Stomach (tissue), 9 donors: ENCODE data around the gene OR56B1. TPM values are rescaled to one million over a fixed set of nuclear protein-coding genes. Genes with fewer than 3 reads are reported as not detected.

ENCODE experiments used
- DNase-seq, 2 donors: peaks; one replicate each; pipeline versions ENCODE4 v3.0.0 to v3.0.0-alpha.2; 2013 to 2019
- H3K27ac ChIP-seq, 5 donors: fragments of 200-600 bp in 4 of 5; sonication (generic) in 4 of 5; one replicate each; pipeline ENCODE4 v1.5.1; 2013 to 2019; ENCODE audit warnings: mild to moderate bottlenecking in 1 of 5, moderate library complexity in 1 of 5
- H3K27me3 ChIP-seq, 3 donors: fragments of 200-600 bp; sonication (generic); one replicate each; pipeline ENCODE4 v1.5.1; 2017 to 2019; ENCODE audit warnings: mixed run types in 1 of 3
- H3K36me3 ChIP-seq, 4 donors: fragments of 200-600 bp; sonication (generic); 1 replicate in 3 of 4; 2 replicates in 1 of 4; pipeline ENCODE4 v1.5.1; 2016 to 2019
- H3K4me1 ChIP-seq, 4 donors: fragments of 200-600 bp; sonication (generic); one replicate each; pipeline ENCODE4 v1.5.1; 2016 to 2019
- H3K4me3 ChIP-seq, 4 donors: fragments of 200-600 bp; sonication (generic) in 3 of 4; one replicate each; pipeline ENCODE4 v1.5.1; 2016 to 2019; ENCODE audit warnings: mild to moderate bottlenecking in 1 of 4
- H3K9me3 ChIP-seq, 4 donors: fragments of 200-600 bp; sonication (generic); one replicate each; pipeline ENCODE4 v1.5.1; 2016 to 2019
- CTCF ChIP-seq, 7 experiments: fragments of 450-650 bp in 4 of 7; fragments of 200-600 bp in 3 of 7; sonication (generic) in 3 of 7; IDR thresholded peaks; one replicate each; pipeline ENCODE4 v1.5.1; 2016 to 2019; ENCODE audit warnings: antibody characterized with exemption in 7 of 7, control low read depth in 2 of 7, mild to moderate bottlenecking in 1 of 7
- EP300 ChIP-seq: sonication (generic); formaldehyde crosslinking; IDR thresholded peaks from one replicate; pipeline ENCODE4 v1.6.1; 2017; ENCODE audit warnings: antibody characterized with exemption
- POLR2A ChIP-seq, 4 donors: fragments of 450-650 bp; IDR thresholded peaks; one replicate each; pipeline ENCODE4 v1.6.1; 2016; ENCODE audit warnings: antibody characterized with exemption in 4 of 4, control low read depth in 2 of 4, mild to moderate bottlenecking in 1 of 4, moderate library complexity in 1 of 4
- POLR2AphosphoS5 ChIP-seq, 3 donors: sonication (generic); formaldehyde crosslinking; IDR thresholded peaks; one replicate each; pipeline ENCODE4 v1.6.1; 2016; ENCODE audit warnings: antibody characterized with exemption in 3 of 3
- WGBS, 5 donors: extraction: QIAGEN DNeasy Blood & Tissue Kit in 3 of 5; methylation state at CpG; one replicate each; pipeline versions ENCODE4 v1.1.5 to v1.1.7; 2013 to 2018; 5-methylcytosine and 5-hydroxymethylcytosine counted together
- intact Hi-C: fragments of 100-400 bp; cut with DNase I; formaldehyde crosslinking; loops from one replicate; pipeline ENCODE4 v1.15.1; 2023; ENCODE audit warnings: low total_unique reads
- polyA plus RNA-seq, 3 donors: library from polyadenylated mRNA; stranded (reverse); fragments of 200-250 nt; gene quantifications; one replicate each; pipeline ENCODE4 v1.2.3, GENCODE V29; 2013
- total RNA-seq, 5 donors: library from RNA; depleted of rRNA; stranded (reverse); fragments of >200 nt; gene quantifications; one replicate each; pipeline versions ENCODE4 v1.1.0 to v1.2.3, GENCODE V29; 2014 to 2016
- donor health status: healthy with polysubstance abuse.
- donor health status: Bipolar disorder and iron deficiency.
- donor health status: healthy.

OR56B1 gene
- total and polyA plus RNA-seq, 8 donors, result 0.18 TPM; not detected in 7

DNA sequence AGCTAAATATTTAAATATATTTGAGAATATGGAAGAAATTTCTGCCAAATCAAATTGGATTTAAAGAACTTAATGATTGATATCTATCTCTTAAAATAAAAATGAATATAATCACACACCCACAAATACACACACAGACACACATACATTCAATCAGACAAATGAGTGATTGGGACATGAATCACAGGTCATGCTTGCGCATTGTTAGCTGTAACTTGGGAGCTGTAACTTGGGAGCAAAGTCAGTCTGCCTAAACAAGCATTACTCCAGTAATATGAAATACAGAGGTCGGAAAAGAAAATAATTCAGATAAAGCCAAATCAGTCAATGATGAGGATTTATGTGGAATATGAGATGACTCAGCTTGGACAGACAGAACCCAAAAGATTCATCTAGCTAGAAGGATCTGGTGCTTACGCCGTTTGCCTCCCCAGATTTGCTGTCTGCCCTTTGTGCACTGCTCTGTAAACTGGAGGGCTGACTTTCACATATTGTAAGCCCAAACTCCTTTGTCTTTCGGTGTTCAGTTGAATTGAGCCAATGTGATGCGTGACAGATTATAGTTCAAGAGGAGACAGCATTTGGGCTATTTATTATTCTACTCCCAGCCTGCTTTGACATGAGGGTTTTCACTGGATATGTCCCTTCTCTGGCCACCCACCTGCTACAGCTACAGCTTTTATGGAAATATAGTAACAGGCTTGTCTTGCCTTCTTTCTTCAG, 1.6 kb downstream of the OR56B1 start:
- Histone ChIP-seq H3K4me1 (no peaks in the 10 kb centered on the region), H3K4me3 (no peak overlapping the region), H3K36me3 (no peaks in the 10 kb centered on the region), H3K9me3 (peaks cover 0 to 15% (median 8%) of the 10 kb centered on the region in 4 donors), H3K27ac (no peak overlapping the region), H3K27me3 (no peaks in the 10 kb centered on the region)
- intact Hi-C loops, result no loop called here
- no peak for DNase-seq
- 69 to 77% (median 71%) methylated on average over 6 of the region's 6 CpGs for WGBS, 5 donors
- TF ChIP-seq CTCF (IDR thresholded peaks at IDR 0.05) (no peak), POLR2AphosphoS5 (IDR thresholded peaks at IDR 0.05) (no peak), POLR2A (IDR thresholded peaks at IDR 0.05) (no peak), EP300 (no peak)

DNA sequence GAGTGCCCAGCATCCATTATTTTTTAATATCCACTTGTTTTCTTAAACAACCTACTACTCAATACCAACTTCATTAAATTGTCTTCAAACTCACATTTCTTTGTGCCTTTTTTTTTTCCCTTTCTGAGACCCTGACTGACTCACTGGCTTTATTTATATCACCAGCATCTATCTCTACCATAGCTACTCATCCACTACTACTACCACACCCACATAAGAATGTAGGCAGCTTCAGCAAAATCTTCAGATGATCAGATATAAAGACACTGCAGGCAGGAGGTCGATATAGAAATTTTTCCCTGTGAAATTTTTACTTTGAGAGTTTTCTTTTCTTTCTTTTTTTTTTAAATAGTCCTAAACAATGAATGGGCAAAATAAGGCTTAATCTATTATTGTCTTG, 2.2 kb downstream of the OR56B1 start:
- intact Hi-C loops, result no loop called here
- DNase-seq, result no peak
- Histone ChIP-seq H3K27me3 (no peaks in the 10 kb centered on the region), H3K27ac (no peak overlapping the region), H3K9me3 (peaks cover 0 to 15% (median 8%) of the 10 kb centered on the region in 4 donors), H3K4me3 (no peak overlapping the region), H3K4me1 (no peaks in the 10 kb centered on the region), H3K36me3 (no peaks in the 10 kb centered on the region)
- TF ChIP-seq CTCF (IDR thresholded peaks at IDR 0.05) (no peak), POLR2AphosphoS5 (IDR thresholded peaks at IDR 0.05) (no peak), EP300 (no peak), POLR2A (IDR thresholded peaks at IDR 0.05) (no peak)
- 27 to 50% (median 43%) methylated on average over 1 of the region's 1 CpG for WGBS, 5 donors

DNA sequence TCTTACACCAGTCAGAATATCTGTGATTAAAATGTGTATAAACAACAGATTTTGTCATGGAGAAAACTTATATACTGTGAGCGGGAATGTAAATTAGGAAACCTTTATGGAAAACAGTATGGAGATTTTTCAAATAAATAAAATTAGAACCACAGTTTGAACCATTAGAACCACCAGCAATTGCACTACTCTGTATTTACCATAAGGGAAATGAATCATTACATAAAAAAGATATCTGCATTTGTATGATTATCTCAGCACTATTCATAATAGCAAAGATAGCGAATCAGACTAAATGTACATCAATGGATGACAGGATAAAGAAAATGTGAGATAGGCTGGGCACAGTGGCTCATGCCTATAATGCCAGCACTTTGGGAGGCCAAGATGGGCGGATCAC, 10.4 kb downstream of the OR56B1 start:
- H3K4me3 ChIP-seq, result no peak overlapping the region
- 74 to 95% (median 88%) methylated on average over 3 of the region's 3 CpGs for WGBS, 5 donors
- H3K36me3 ChIP-seq, result no peaks in the 10 kb centered on the region
- TF ChIP-seq EP300, result no peak
- no peak for TF ChIP-seq POLR2A (IDR thresholded peaks at IDR 0.05)
- no peak for TF ChIP-seq POLR2AphosphoS5 (IDR thresholded peaks at IDR 0.05)
- no peak for TF ChIP-seq CTCF (IDR thresholded peaks at IDR 0.05)
- H3K4me1 ChIP-seq, result no peaks in the 10 kb centered on the region
- intact Hi-C loops, result no loop called here
- no peak for DNase-seq
- no peak overlapping the region for H3K27ac ChIP-seq
- H3K27me3 ChIP-seq, result no peaks in the 10 kb centered on the region
- H3K9me3 ChIP-seq, result peaks cover 0 to 8% (median 3%) of the 10 kb centered on the region in 4 donors

DNA sequence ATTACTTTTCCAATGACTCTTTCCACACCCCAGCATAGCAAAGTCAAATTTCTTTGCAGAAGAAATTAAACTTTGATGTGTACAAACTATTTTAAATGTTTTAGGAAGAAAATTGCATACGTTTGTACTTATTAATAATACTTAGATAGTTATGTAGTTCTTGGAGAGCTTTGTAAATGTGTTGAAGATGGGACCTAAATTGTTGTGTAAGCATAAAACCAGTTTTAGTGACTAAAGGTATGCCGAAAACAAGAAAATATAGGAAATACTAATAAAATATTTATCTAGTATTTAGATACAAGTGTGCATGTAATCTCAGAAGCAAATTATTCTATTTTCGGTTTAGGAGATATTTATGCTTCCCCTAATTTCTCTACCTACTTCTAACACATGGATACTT, 13.6 kb downstream of the OR56B1 start:
- WGBS, 5 donors, result 68 to 82% (median 74%) methylated on average over 3 of the region's 3 CpGs

More for the DNA sequence above, 13.6 kb downstream of the OR56B1 start:
- Histone ChIP-seq H3K9me3 (no peaks in the 10 kb centered on the region), H3K36me3 (no peaks in the 10 kb centered on the region), H3K27me3 (no peaks in the 10 kb centered on the region), H3K27ac (no peak overlapping the region), H3K4me3 (no peak overlapping the region), H3K4me1 (no peaks in the 10 kb centered on the region)
- intact Hi-C loops, result no loop called here
- TF ChIP-seq POLR2A (IDR thresholded peaks at IDR 0.05) (no peak), EP300 (no peak), CTCF (IDR thresholded peaks at IDR 0.05) (no peak), POLR2AphosphoS5 (IDR thresholded peaks at IDR 0.05) (no peak)
- DNase-seq, result no peak
